ENCODE measurements around the gene MPL. TPM values are rescaled to one million over a fixed set of nuclear protein-coding genes. Genes with fewer than 3 reads are reported as not detected.

The MPL gene
- polyA plus RNA-seq, 1 of the 3 experiments (the other 2 are of a cell fraction), result not detected

DNA sequence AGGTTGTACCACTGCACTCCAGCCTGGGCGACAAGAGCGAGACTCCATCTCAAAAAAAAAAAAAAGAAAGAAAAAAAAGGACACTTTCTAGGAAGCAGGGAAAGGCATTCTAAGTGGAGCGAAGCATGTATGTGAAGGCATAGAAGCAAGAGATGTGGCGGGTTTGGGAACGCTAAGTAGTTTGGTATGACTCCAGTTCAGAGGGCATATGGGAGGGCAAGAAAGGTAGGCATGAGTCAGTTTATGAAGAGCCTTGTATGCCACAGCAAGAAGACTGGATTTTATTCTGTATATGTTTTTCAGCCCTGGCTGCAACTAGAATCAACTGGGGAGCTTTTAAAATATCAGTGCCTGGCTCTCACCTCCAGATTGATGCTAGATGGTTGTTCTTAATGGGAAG lies 34.6 kb downstream of the MPL start:
- Histone ChIP-seq H3F3A (replicated peaks; ENCODE audit: insufficient read depth) (peaks cover 40% of the 10 kb centered on the region), H3K27me3 (ENCODE audit: insufficient read depth) (no peaks in the 10 kb centered on the region), H3K9ac (no peak overlapping the region), H3K79me2 (ENCODE audit: insufficient read depth) (peaks cover 43% of the 10 kb centered on the region), H4K20me1 (ENCODE audit: insufficient read depth) (no peaks in the 10 kb centered on the region), H3K4me2 (peak overlapping the region; percentile 26; the same call in 1 of the 2 replicates), H3K4me1 (ENCODE audit: control insufficient read depth in 1 of 2, insufficient read depth in 2 of 2, low read depth in 1 of 2, low read length in 1 of 2) (peaks cover 6 to 27% of the 10 kb centered on the region in 2 experiments; a peak in 3 of 4 replicates), H3K9me3 (no peaks in the 10 kb centered on the region), H3K36me3 (replicated peaks in 1 of 2; ENCODE audit: control insufficient read depth in 1 of 2, insufficient read depth in 2 of 2, low read length in 1 of 2) (peaks cover 0 to 9% of the 10 kb centered on the region in 2 experiments), H3K4me3 (ENCODE audit: low read depth in 2 of 2, low read length in 1 of 2) (no peak overlapping the region), H3K27ac (ENCODE audit: low read depth in 2 of 2, low read length in 1 of 2) (peak overlapping the region in 1 of 2 experiments; percentile 70; a peak in 2 of 4 replicates), H3K9me2 (no peaks in the 10 kb centered on the region), H2AFZ (ENCODE audit: low read depth) (no peak overlapping the region)
- DNase-seq, result no peak
- TF ChIP-seq POLR2AphosphoS5 (IDR thresholded peaks at IDR 0.05; ENCODE audit: low read depth, low read length), result no peak
- TF ChIP-seq, protein P1, sequence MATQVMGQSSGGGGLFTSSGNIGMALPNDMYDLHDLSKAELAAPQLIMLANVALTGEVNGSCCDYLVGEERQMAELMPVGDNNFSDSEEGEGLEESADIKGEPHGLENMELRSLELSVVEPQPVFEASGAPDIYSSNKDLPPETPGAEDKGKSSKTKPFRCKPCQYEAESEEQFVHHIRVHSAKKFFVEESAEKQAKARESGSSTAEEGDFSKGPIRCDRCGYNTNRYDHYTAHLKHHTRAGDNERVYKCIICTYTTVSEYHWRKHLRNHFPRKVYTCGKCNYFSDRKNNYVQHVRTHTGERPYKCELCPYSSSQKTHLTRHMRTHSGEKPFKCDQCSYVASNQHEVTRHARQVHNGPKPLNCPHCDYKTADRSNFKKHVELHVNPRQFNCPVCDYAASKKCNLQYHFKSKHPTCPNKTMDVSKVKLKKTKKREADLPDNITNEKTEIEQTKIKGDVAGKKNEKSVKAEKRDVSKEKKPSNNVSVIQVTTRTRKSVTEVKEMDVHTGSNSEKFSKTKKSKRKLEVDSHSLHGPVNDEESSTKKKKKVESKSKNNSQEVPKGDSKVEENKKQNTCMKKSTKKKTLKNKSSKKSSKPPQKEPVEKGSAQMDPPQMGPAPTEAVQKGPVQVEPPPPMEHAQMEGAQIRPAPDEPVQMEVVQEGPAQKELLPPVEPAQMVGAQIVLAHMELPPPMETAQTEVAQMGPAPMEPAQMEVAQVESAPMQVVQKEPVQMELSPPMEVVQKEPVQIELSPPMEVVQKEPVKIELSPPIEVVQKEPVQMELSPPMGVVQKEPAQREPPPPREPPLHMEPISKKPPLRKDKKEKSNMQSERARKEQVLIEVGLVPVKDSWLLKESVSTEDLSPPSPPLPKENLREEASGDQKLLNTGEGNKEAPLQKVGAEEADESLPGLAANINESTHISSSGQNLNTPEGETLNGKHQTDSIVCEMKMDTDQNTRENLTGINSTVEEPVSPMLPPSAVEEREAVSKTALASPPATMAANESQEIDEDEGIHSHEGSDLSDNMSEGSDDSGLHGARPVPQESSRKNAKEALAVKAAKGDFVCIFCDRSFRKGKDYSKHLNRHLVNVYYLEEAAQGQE (IDR thresholded peaks at IDR 0.05; ENCODE audit: low read depth, low read length), result no peak
- no peak for TF ChIP-seq RCOR1 (IDR thresholded peaks at IDR 0.05; ENCODE audit: low read length)
- CTCF ChIA-PET, result interaction anchor here (1.8 kb wide), 1 partner anchor 145 kb away, joined by 4 read pairs; no protein-coding TSS in a partner anchor
- POLR2A ChIA-PET, result no interaction called here
- 91% methylated on average over 5 of the region's 5 CpGs for WGBS (ENCODE audit: low lambda C conversion rate)

DNA sequence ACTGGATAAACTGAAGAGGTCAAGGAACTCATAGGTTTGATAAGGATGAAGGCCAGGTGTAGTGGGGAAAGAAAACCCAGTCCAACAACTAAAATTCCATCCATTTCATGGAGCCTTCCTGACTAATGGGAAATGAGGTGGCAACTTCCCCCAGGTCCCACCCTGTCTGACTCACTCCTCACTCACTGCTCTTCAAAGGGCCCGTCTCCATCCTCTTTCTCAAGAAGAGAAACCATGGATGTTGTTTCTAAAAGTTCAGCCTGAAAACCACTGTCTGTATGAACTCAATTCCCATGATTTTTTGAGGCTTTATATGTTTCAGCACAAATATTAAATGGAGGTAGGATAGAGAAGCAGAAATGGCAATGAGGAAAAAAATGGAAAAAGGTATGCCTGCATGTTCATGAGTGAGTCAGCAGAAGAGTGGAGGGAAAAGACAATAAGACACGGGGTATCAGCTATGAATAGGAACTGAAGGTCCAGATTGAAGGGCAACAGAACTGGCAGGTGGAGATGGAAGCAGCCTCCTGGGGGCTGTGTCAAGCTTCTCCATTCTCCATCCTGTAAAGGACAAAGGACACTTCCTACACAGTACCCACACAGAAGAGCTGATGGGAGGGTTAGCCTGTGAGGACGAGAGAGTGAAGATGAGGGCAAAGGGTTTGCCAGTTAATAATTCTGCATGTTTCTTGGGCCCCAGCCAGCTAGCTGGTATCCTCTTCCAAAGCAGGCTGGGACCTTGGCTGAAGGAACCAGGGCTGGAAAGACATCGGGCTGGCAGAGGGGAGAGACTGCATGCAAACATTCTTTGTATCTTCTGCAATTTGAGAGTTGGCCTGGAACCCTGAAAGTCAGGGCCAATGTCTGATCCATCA lies 35.7 kb downstream of the MPL start:
- no peak for DNase-seq
- peak overlapping the region; percentile 26 for H3K4me2 ChIP-seq
- TF ChIP-seq FOXJ3 (CRISPR knock-in tag; IDR thresholded peaks at IDR 0.05), result no peak
- no peak for TF ChIP-seq TAF1 (IDR thresholded peaks at IDR 0.05; ENCODE audit: borderline replicate concordance, low read depth, low read length)
- no peak for TF ChIP-seq NFIC (IDR thresholded peaks at IDR 0.05; ENCODE audit: borderline replicate concordance)
- no peak for TF ChIP-seq GABPA (IDR thresholded peaks at IDR 0.05; ENCODE audit: low read depth)
- TF ChIP-seq, protein P2, sequence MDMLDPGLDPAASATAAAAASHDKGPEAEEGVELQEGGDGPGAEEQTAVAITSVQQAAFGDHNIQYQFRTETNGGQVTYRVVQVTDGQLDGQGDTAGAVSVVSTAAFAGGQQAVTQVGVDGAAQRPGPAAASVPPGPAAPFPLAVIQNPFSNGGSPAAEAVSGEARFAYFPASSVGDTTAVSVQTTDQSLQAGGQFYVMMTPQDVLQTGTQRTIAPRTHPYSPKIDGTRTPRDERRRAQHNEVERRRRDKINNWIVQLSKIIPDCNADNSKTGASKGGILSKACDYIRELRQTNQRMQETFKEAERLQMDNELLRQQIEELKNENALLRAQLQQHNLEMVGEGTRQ (IDR thresholded peaks at IDR 0.05; ENCODE audit: borderline replicate concordance, low read depth, low read length), result no peak
- no peak for TF ChIP-seq ELF1 (IDR thresholded peaks at IDR 0.05)
- TF ChIP-seq, protein P1 (IDR thresholded peaks at IDR 0.05; ENCODE audit: low read depth, low read length), result no peak
- TF ChIP-seq FOSL2 (IDR thresholded peaks at IDR 0.05; ENCODE audit: borderline replicate concordance, low read depth), result peak; percentile 77
- peak; percentile 71 for TF ChIP-seq JUND (IDR thresholded peaks at IDR 0.05)
- TF ChIP-seq, protein P3, sequence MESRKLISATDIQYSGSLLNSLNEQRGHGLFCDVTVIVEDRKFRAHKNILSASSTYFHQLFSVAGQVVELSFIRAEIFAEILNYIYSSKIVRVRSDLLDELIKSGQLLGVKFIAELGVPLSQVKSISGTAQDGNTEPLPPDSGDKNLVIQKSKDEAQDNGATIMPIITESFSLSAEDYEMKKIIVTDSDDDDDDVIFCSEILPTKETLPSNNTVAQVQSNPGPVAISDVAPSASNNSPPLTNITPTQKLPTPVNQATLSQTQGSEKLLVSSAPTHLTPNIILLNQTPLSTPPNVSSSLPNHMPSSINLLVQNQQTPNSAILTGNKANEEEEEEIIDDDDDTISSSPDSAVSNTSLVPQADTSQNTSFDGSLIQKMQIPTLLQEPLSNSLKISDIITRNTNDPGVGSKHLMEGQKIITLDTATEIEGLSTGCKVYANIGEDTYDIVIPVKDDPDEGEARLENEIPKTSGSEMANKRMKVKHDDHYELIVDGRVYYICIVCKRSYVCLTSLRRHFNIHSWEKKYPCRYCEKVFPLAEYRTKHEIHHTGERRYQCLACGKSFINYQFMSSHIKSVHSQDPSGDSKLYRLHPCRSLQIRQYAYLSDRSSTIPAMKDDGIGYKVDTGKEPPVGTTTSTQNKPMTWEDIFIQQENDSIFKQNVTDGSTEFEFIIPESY (IDR thresholded peaks at IDR 0.05; ENCODE audit: borderline replicate concordance, low read depth), result no peak
- no peak; the same call in 1 of the 2 replicates for TF ChIP-seq POLR2AphosphoS5 (IDR thresholded peaks at IDR 0.05; ENCODE audit: low read depth, low read length)
- no peak for TF ChIP-seq GATA2 (CRISPR knock-in tag; IDR thresholded peaks at IDR 0.05)
- no peak for TF ChIP-seq NRF1 (IDR thresholded peaks at IDR 0.05; ENCODE audit: low read depth, low read length)
- no peak for TF ChIP-seq RCOR1 (IDR thresholded peaks at IDR 0.05; ENCODE audit: low read length)

More for the DNA sequence above, 35.7 kb downstream of the MPL start:
- H3F3A ChIP-seq (replicated peaks; ENCODE audit: insufficient read depth), result peaks cover 40% of the 10 kb centered on the region
- H3K9ac ChIP-seq, result peak overlapping the region; percentile 10; the same call in 1 of the 2 replicates
- POLR2A ChIA-PET, result interaction anchor here (0.6 to 1.0 kb wide), 2 partner anchors 16 to 111 kb away, joined by 3 to 5 read pairs; partner anchors contain the start of genes MED8 and SZT2
- H3K9me2 ChIP-seq, result no peaks in the 10 kb centered on the region
- no peak overlapping the region for H3K4me3 ChIP-seq (ENCODE audit: low read depth in 2 of 2, low read length in 1 of 2)
- peaks cover 35% of the 10 kb centered on the region for H3K79me2 ChIP-seq (ENCODE audit: insufficient read depth)
- no peaks in the 10 kb centered on the region for H3K27me3 ChIP-seq (ENCODE audit: insufficient read depth)
- no peaks in the 10 kb centered on the region for H4K20me1 ChIP-seq (ENCODE audit: insufficient read depth)
- peaks cover 6 to 27% of the 10 kb centered on the region in 2 experiments; a peak in 3 of 4 replicates for H3K4me1 ChIP-seq (ENCODE audit: control insufficient read depth in 1 of 2, insufficient read depth in 2 of 2, low read depth in 1 of 2, low read length in 1 of 2)
- CTCF ChIA-PET, result no interaction called here
- peak overlapping the region in 1 of 2 experiments; percentile 70; a peak in 2 of 4 replicates for H3K27ac ChIP-seq (ENCODE audit: low read depth in 2 of 2, low read length in 1 of 2)
- 51% methylated on average over 4 of the region's 4 CpGs for WGBS (ENCODE audit: low lambda C conversion rate)
- peak overlapping the region; percentile 31; the same call in 1 of the 2 replicates for H2AFZ ChIP-seq (ENCODE audit: low read depth)
- no peaks in the 10 kb centered on the region for H3K9me3 ChIP-seq
- peaks cover 0 to 9% of the 10 kb centered on the region in 2 experiments for H3K36me3 ChIP-seq (replicated peaks in 1 of 2; ENCODE audit: control insufficient read depth in 1 of 2, insufficient read depth in 2 of 2, low read length in 1 of 2)

All from SK-N-SH (cell line).